ENCODE data around the gene SIPA1.

DNA sequence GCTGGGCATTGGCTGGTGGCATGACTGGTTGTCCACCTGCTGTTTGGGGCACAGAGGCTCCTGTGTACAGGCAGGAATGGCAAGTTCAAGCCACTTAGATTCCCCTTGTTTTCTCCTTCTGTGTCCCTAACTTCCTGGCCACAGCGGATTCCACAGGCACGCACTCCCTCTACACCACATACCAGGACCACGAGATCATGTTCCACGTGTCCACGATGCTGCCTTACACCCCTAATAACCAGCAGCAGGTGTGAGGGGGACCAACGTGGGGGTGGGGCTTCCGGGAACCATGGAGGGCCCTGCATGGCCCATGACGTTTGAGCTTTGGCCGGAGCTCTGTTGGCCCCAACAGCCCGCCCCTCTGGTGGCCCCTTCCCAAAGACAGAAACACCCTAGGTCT lies 7.8 kb downstream of the SIPA1 start:
- TF ChIP-seq, protein P1, sequence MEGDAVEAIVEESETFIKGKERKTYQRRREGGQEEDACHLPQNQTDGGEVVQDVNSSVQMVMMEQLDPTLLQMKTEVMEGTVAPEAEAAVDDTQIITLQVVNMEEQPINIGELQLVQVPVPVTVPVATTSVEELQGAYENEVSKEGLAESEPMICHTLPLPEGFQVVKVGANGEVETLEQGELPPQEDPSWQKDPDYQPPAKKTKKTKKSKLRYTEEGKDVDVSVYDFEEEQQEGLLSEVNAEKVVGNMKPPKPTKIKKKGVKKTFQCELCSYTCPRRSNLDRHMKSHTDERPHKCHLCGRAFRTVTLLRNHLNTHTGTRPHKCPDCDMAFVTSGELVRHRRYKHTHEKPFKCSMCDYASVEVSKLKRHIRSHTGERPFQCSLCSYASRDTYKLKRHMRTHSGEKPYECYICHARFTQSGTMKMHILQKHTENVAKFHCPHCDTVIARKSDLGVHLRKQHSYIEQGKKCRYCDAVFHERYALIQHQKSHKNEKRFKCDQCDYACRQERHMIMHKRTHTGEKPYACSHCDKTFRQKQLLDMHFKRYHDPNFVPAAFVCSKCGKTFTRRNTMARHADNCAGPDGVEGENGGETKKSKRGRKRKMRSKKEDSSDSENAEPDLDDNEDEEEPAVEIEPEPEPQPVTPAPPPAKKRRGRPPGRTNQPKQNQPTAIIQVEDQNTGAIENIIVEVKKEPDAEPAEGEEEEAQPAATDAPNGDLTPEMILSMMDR (conservative IDR thresholded peaks at IDR 0.05 in 1 of 2, IDR thresholded peaks at IDR 0.05 in 1 of 2; ENCODE audit: extremely low read depth in 1 of 2, insufficient read depth in 1 of 2, low read depth in 1 of 2, low read length in 2 of 2): no peak
- TF ChIP-seq EZH2 (IDR thresholded peaks at IDR 0.05; ENCODE audit: borderline replicate concordance, low read length): no peak
